Measurements from ENCODE around the gene SV2C. TPM values are rescaled to one million over a fixed set of nuclear protein-coding genes. Genes with fewer than 3 reads are reported as not detected.

SV2C gene
- total RNA-seq, 1 donor from 2014 or later = 0.20 TPM

- DNase-seq (ENCODE audit: low spot score) = no peak
These were observed 296.1 kb downstream of the SV2C start for GRCh38 chr5:76379316-76379715.

- DNase-seq (ENCODE audit: low spot score) = no peak
These were observed 296.7 kb downstream of the SV2C start for GRCh38 chr5:76379855-76380254.

- no peak for DNase-seq (ENCODE audit: low spot score)
These were observed 297.3 kb downstream of the SV2C start for GRCh38 chr5:76380346-76381066.

- DNase-seq (ENCODE audit: low spot score) = no peak
These were observed 300.1 kb downstream of the SV2C start for GRCh38 chr5:76383126-76383832.

GRCh38 chr5:76384189-76384588 lies 301.0 kb downstream of the SV2C start:
- DNase-seq (ENCODE audit: low spot score) = peak; percentile 70

GRCh38 chr5:76384705-76385104 lies 301.5 kb downstream of the SV2C start:
- DNase-seq (ENCODE audit: low spot score) = no peak

- no peak for DNase-seq (ENCODE audit: low spot score)
These were observed 302.4 kb downstream of the SV2C start for GRCh38 chr5:76385540-76385939.

- DNase-seq (ENCODE audit: low spot score) = peak; percentile 92
These were observed 303.2 kb downstream of the SV2C start for GRCh38 chr5:76386360-76386759.

GRCh38 chr5:76388236-76388635 lies 305.1 kb downstream of the SV2C start:
- no peak for DNase-seq (ENCODE audit: low spot score)

- no peak for DNase-seq (ENCODE audit: low spot score)
These were observed 305.8 kb downstream of the SV2C start for GRCh38 chr5:76388791-76389512.

GRCh38 chr5:76389513-76390154 lies 306.5 kb downstream of the SV2C start:
- no peak for DNase-seq (ENCODE audit: low spot score)

- no peak for DNase-seq (ENCODE audit: low spot score)
These were observed 307.8 kb downstream of the SV2C start for GRCh38 chr5:76391014-76391413.

GRCh38 chr5:76393035-76393680 lies 310.0 kb downstream of the SV2C start:
- no peak for DNase-seq (ENCODE audit: low spot score)

GRCh38 chr5:76397200-76397599 lies 314.0 kb downstream of the SV2C start:
- no peak for DNase-seq (ENCODE audit: low spot score)

- DNase-seq (ENCODE audit: low spot score) = no peak
These were observed 316.1 kb downstream of the SV2C start for GRCh38 chr5:76399268-76399667.

- no peak for DNase-seq (ENCODE audit: low spot score)
These were observed 317.3 kb downstream of the SV2C start for GRCh38 chr5:76400466-76400865.

- DNase-seq (ENCODE audit: low spot score) = no peak
These were observed 318.6 kb downstream of the SV2C start for GRCh38 chr5:76401801-76402250.

- DNase-seq (ENCODE audit: low spot score) = peak; percentile 46
These were observed 319.2 kb downstream of the SV2C start for GRCh38 chr5:76402251-76402885.

- peak; percentile 75 for DNase-seq (ENCODE audit: low spot score)
These were observed 319.9 kb downstream of the SV2C start, which contains the start of gene IQGAP2 for GRCh38 chr5:76402886-76403765. TSS of gene IQGAP2 (plus strand) at chr5:76403285. CDS start at chr5:76403546, 261 bp downstream.
